H1 (cell line): ENCODE measurements around the gene ABCA13. TPM values are rescaled to one million over a fixed set of nuclear protein-coding genes. Genes with fewer than 3 reads are reported as not detected.

Source experiments
- CTCF ChIA-PET: fragments of 300-600 bp; sonication (Branson Sonifier 250); formaldehyde crosslinking; loops from one replicate; lab custom pipeline; 2021; ENCODE audit not compliant: partially characterized antibody; lab: Charles Lee
- POLR2A ChIA-PET: fragments of 300-600 bp; sonication (Branson Sonifier 250); formaldehyde crosslinking; loops from one replicate; lab custom pipeline; 2021; ENCODE audit warnings: inconsistent platforms; ENCODE audit not compliant: partially characterized antibody; lab: Charles Lee
- DNase-seq, 2 experiments: peaks; one replicate each; pipeline versions ENCODE4 v3.0.0 to v3.0.0-alpha.2; 2010 to 2022; ENCODE audit warnings: low spot score in 2 of 2, low read depth in 1 of 2, mixed read lengths in 1 of 2
- FAIRE-seq: peaks from 2 replicates; lab custom pipeline; 2011; peaks lifted over from hg19 to GRCh38; lab: Jason Lieb, UNC
- H2AFZ ChIP-seq: 2 replicates; pipeline ENCODE4 v1.8.1; 2012; ENCODE audit warnings: low read length, inconsistent platforms
- H2AK5ac ChIP-seq: 2 replicates; pipeline ENCODE4 v1.6.1; 2013; ENCODE audit warnings: low read depth, low read length
- H2BK120ac ChIP-seq: replicated peaks from 2 replicates; pipeline ENCODE3; 2013; ENCODE audit warnings: low read depth, low read length, inconsistent platforms
- H2BK12ac ChIP-seq: 2 replicates; pipeline ENCODE4 v1.6.1; 2013; ENCODE audit warnings: low read depth, low read length
- H2BK15ac ChIP-seq: 2 replicates; pipeline ENCODE4 v1.6.1; 2013; ENCODE audit warnings: low read length
- H2BK20ac ChIP-seq: 2 replicates; pipeline ENCODE4 v1.6.1; 2013; ENCODE audit warnings: low read length
- H2BK5ac ChIP-seq: 2 replicates; pipeline ENCODE4 v1.6.1; 2013; ENCODE audit warnings: low read depth, low read length
- H3K14ac ChIP-seq: 2 replicates; pipeline ENCODE4 v1.6.1; 2013; ENCODE audit warnings: inconsistent platforms; ENCODE audit not compliant: insufficient read length
- H3K18ac ChIP-seq: 2 replicates; pipeline ENCODE4 v1.6.1; 2013; ENCODE audit warnings: low read length; ENCODE audit errors: extremely low read depth
- H3K23ac ChIP-seq: 2 replicates; pipeline ENCODE4 v1.6.1; 2013; ENCODE audit warnings: inconsistent platforms; ENCODE audit not compliant: insufficient read length
- H3K23me2 ChIP-seq: 2 replicates; pipeline ENCODE4 v1.6.1; 2013; ENCODE audit warnings: low read depth, low read length
- H3K27ac ChIP-seq: 2 replicates; pipeline ENCODE4 v1.6.1; 2011; ENCODE audit warnings: low read depth, low read length, inconsistent platforms
- H3K27me3 ChIP-seq, 4 experiments: replicated peaks in 1 of 4; 1 replicate in 1 of 4; 2 replicates in 3 of 4; pipeline versions ENCODE4 v1.6.1 to v1.8.1; 2011 to 2013; ENCODE audit warnings: low read length in 3 of 4, mild to moderate bottlenecking in 3 of 4, inconsistent platforms in 2 of 4, mixed read lengths in 2 of 4, moderate library complexity in 1 of 4; ENCODE audit not compliant: control insufficient read depth in 3 of 4, insufficient read depth in 3 of 4; ENCODE audit errors: extremely low read depth in 1 of 4
- H3K36me3 ChIP-seq, 4 experiments: 2 replicates each; pipeline versions ENCODE4 v1.6.1 to v1.8.1; 2011 to 2013; ENCODE audit warnings: mild to moderate bottlenecking in 4 of 4, low read length in 3 of 4, moderate library complexity in 2 of 4, control low read depth in 1 of 4, inconsistent platforms in 1 of 4; ENCODE audit not compliant: insufficient read depth in 4 of 4, control insufficient read depth in 2 of 4
- H3K4ac ChIP-seq: replicated peaks from 2 replicates; pipeline ENCODE3; 2013; ENCODE audit warnings: low read length, low read depth, mixed read lengths, inconsistent platforms; ENCODE audit not compliant: insufficient read length
- H3K4me1 ChIP-seq, 4 experiments: replicated peaks in 1 of 4; 1 replicate in 1 of 4; 2 replicates in 3 of 4; pipeline versions ENCODE4 v1.6.1 to v1.8.1; 2011 to 2013; ENCODE audit warnings: low read length in 3 of 4, inconsistent platforms in 2 of 4, mixed read lengths in 1 of 4; ENCODE audit not compliant: insufficient read depth in 4 of 4, control insufficient read depth in 3 of 4
- H3K4me2 ChIP-seq, 2 experiments: 2 replicates each; pipeline versions ENCODE4 v1.6.1 to v1.8.1; 2011 to 2013; ENCODE audit warnings: low read depth in 2 of 2, low read length in 2 of 2, control low read depth in 1 of 2, inconsistent platforms in 1 of 2, mild to moderate bottlenecking in 1 of 2; ENCODE audit not compliant: insufficient read depth in 1 of 2
- H3K4me3 ChIP-seq, 4 experiments: fragments of 200-600, 300-600 bp in 1 of 4; sonication (generic), shearing (Covaris generic), sonication (Bioruptor Twin) in 1 of 4; 2 replicates each; pipeline versions ENCODE4 v1.5.1 to v1.8.1; 2011 to 2016; ENCODE audit warnings: low read length in 4 of 4, low read depth in 3 of 4, control low read depth in 2 of 4, inconsistent platforms in 2 of 4, mild to moderate bottlenecking in 2 of 4, mixed read lengths in 1 of 4, moderate library complexity in 1 of 4; ENCODE audit not compliant: insufficient read depth in 2 of 4; ENCODE audit errors: extremely low read depth in 1 of 4
- H3K56ac ChIP-seq: replicated peaks from 2 replicates; pipeline ENCODE3; 2013; ENCODE audit warnings: low read depth, mild to moderate bottlenecking, mixed read lengths, low read length, inconsistent platforms; ENCODE audit not compliant: insufficient read length
- H3K79me1 ChIP-seq: 2 replicates; pipeline ENCODE4 v1.6.1; 2013; ENCODE audit warnings: low read depth, low read length, control low read depth
- H3K79me2 ChIP-seq, 2 experiments: 2 replicates each; pipeline versions ENCODE4 v1.6.1 to v1.8.1; 2012 to 2013; ENCODE audit warnings: low read length in 2 of 2, mild to moderate bottlenecking in 2 of 2, inconsistent platforms in 1 of 2; ENCODE audit not compliant: insufficient read depth in 2 of 2, control insufficient read depth in 1 of 2
- H3K9ac ChIP-seq, 4 experiments: replicated peaks in 1 of 4; 1 replicate in 1 of 4; 2 replicates in 3 of 4; pipeline versions ENCODE4 v1.6.1 to v1.8.1; 2011 to 2013; ENCODE audit warnings: low read depth in 3 of 4, low read length in 3 of 4, control low read depth in 2 of 4, mild to moderate bottlenecking in 2 of 4, moderate library complexity in 2 of 4, inconsistent platforms in 1 of 4; ENCODE audit errors: extremely low read depth in 1 of 4
- H3K9me3 ChIP-seq, 2 experiments: 2 replicates each; pipeline versions ENCODE4 v1.6.1 to v1.8.1; 2012 to 2013; ENCODE audit warnings: mild to moderate bottlenecking in 2 of 2, moderate library complexity in 2 of 2, control low read depth in 1 of 2, inconsistent platforms in 1 of 2, low read depth in 1 of 2, low read length in 1 of 2, mixed read lengths in 1 of 2; ENCODE audit not compliant: insufficient read depth in 2 of 2
- H4K20me1 ChIP-seq, 2 experiments: replicated peaks in 1 of 2; 2 replicates each; pipeline versions ENCODE3 to v1.8.1; 2011 to 2013; ENCODE audit warnings: inconsistent platforms in 2 of 2, low read length in 2 of 2, mild to moderate bottlenecking in 1 of 2; ENCODE audit not compliant: insufficient read depth in 2 of 2, control insufficient read depth in 1 of 2
- H4K5ac ChIP-seq: 2 replicates; pipeline ENCODE4 v1.6.1; 2013; ENCODE audit warnings: low read length, low read depth, mixed read lengths, inconsistent platforms; ENCODE audit not compliant: insufficient read length
- H4K8ac ChIP-seq: 2 replicates; pipeline ENCODE4 v1.8.0; 2013; ENCODE audit warnings: mild to moderate bottlenecking, moderate library complexity, low read length, inconsistent platforms; ENCODE audit not compliant: insufficient read depth; ENCODE audit errors: extremely low read depth
- H4K91ac ChIP-seq: replicated peaks from 2 replicates; pipeline ENCODE3; 2013; ENCODE audit warnings: low read length, mixed read lengths, inconsistent platforms; ENCODE audit not compliant: insufficient read length
- NRF1 ChIP-seq: IDR thresholded peaks from 2 replicates; pipeline ENCODE4 v1.6.1; 2011; ENCODE audit warnings: mild to moderate bottlenecking, low read depth, low read length, improper control_type of control experiment
- WGBS, 2 experiments: shearing (Covaris generic) in 1 of 2; methylation state at CpG; one replicate each; pipeline versions ENCODE4 v1.1.6 to v1.1.7; 2013 to 2015; ENCODE audit warnings: low lambda C conversion rate in 2 of 2, mixed read lengths in 2 of 2, inconsistent platforms in 1 of 2, low coverage in 1 of 2, missing lambda C conversion rate in 1 of 2; ENCODE audit not compliant: insufficient replicate concordance in 2 of 2, insufficient coverage in 1 of 2, insufficient read length in 1 of 2; ENCODE audit errors: extremely low coverage in 1 of 2, missing lambda C conversion rate in 1 of 2; 5-methylcytosine and 5-hydroxymethylcytosine counted together
- polyA plus RNA-seq, 7 experiments: library from polyadenylated mRNA; depleted of rRNA in 3 of 7; stranded (reverse) in 5 of 7; unstranded in 2 of 7; fragments of >200 nt in 5 of 7; fragments of 200-250 nt in 2 of 7; gene quantifications; 1 replicate in 5 of 7; 2 replicates in 1 of 7; 4 replicates in 1 of 7; pipeline versions ENCODE4 v1.2.1 to v1.2.3, GENCODE V29; 2011 to 2013; ENCODE audit warnings: missing spikeins in 2 of 7, mixed read lengths in 2 of 7
- total RNA-seq: library from RNA; stranded (reverse); fragmentation: NEBNext Ultra II Directional; extraction: Animal tissue kit (Norgen Biotek cat#: 25700); gene quantifications from 2 replicates; pipeline ENCODE4 v1.2.1, GENCODE V29; 2021
- TF ChIP-seq, protein P1 (sequence below): IDR thresholded peaks from 2 replicates; pipeline ENCODE4 v1.6.1; 2012; ENCODE audit warnings: inconsistent platforms

ABCA13 gene
- total and polyA plus RNA-seq, 2 of the 8 experiments (the other 6 are each of a cell fraction or from before 2014, with no cell fraction given), result 0.07 to 0.09 TPM

- POLR2A ChIA-PET, result no interaction called here
- H3K79me2 ChIP-seq, result no peaks in the 10 kb centered on the region
- no peak overlapping the region for H2BK15ac ChIP-seq
- no peak overlapping the region for H2BK12ac ChIP-seq
- TF ChIP-seq, protein P1, sequence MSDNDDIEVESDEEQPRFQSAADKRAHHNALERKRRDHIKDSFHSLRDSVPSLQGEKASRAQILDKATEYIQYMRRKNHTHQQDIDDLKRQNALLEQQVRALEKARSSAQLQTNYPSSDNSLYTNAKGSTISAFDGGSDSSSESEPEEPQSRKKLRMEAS, result no peak
- no peak for TF ChIP-seq NRF1
- TF ChIP-seq, all 59 proteins: peak for 0
- Histone ChIP-seq H3K9ac (no peak overlapping the region), H3K9me3 (no peaks in the 10 kb centered on the region), H3K56ac (no peak overlapping the region), H3K14ac (no peak overlapping the region), H4K5ac (no peak overlapping the region), H3K27ac (no peak overlapping the region), H3K23ac (no peak overlapping the region), H2AK5ac (no peak overlapping the region), H3K23me2 (no peaks in the 10 kb centered on the region), H3K36me3 (no peaks in the 10 kb centered on the region), H3K4ac (no peak overlapping the region), H3K4me3 (no peak overlapping the region), H4K8ac (no peak overlapping the region), H4K91ac (no peak overlapping the region), H2AFZ (no peak overlapping the region), H3K79me1 (no peaks in the 10 kb centered on the region), H4K20me1 (no peaks in the 10 kb centered on the region), H3K18ac (no peak overlapping the region), H3K4me1 (no peaks in the 10 kb centered on the region), H3K27me3 (no peaks in the 10 kb centered on the region), H2BK20ac (no peak overlapping the region), H2BK120ac (no peak overlapping the region), H3K4me2 (no peak overlapping the region), H2BK5ac (no peak overlapping the region)
- CTCF ChIA-PET, result interaction anchor here (1.4 kb wide), 1 partner anchor 12 kb away, joined by 6 read pairs; no protein-coding TSS in a partner anchor
- WGBS, 2 experiments, result 91% methylated on average over 5 of the region's 5 CpGs; no CpG with 5 or more reads in 1 of the 2 experiments
- no peak for FAIRE-seq
- no peak for DNase-seq
These were observed 271.8 kb downstream of the ABCA13 start for GRCh38 chr7:48443051-48443450.
